Central memory CD8-positive, alpha-beta T cell (primary cell): Measurements from ENCODE around the gene CCDC32.

ENCODE experiments used
- ATAC-seq: fragments of 150-1000 bp; cut with Tn5 transposase; replicated peaks from 2 replicates; pipeline ENCODE4 v1.10.0; 2022; ENCODE audit warnings: mild to moderate bottlenecking, moderate FRiP score, moderate number of reproducible peaks; ENCODE audit not compliant: poor library complexity, severe bottlenecking; ENCODE audit errors: extremely low read depth
- DNase-seq, 2 donors: peaks; one replicate each; pipeline ENCODE4 v3.0.0; 2021; ENCODE audit warnings: low spot score in 2 of 2
- H3K27ac Mint-ChIP-seq: one replicate; pipeline ENCODE4 v1.8.0; 2022; ENCODE audit warnings: low read depth, mild to moderate bottlenecking, moderate library complexity, mixed read lengths
- H3K27me3 Mint-ChIP-seq: one replicate; pipeline ENCODE4 v1.8.0; 2022; ENCODE audit warnings: mixed read lengths
- H3K36me3 Mint-ChIP-seq: one replicate; pipeline ENCODE4 v1.8.0; 2022; ENCODE audit warnings: mild to moderate bottlenecking, moderate library complexity, mixed read lengths; ENCODE audit not compliant: insufficient read depth
- H3K4me1 Mint-ChIP-seq: one replicate; pipeline ENCODE4 v1.8.0; 2022; ENCODE audit warnings: mixed read lengths
- H3K4me3 Mint-ChIP-seq: one replicate; pipeline ENCODE4 v1.8.0; 2022; ENCODE audit warnings: mild to moderate bottlenecking, moderate library complexity, mixed read lengths
- H3K9me3 Mint-ChIP-seq: one replicate; pipeline ENCODE4 v1.8.0; 2022; ENCODE audit warnings: mixed read lengths

The CCDC32 gene, protein sequence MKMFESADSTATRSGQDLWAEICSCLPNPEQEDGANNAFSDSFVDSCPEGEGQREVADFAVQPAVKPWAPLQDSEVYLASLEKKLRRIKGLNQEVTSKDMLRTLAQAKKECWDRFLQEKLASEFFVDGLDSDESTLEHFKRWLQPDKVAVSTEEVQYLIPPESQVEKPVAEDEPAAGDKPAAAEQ

DNA sequence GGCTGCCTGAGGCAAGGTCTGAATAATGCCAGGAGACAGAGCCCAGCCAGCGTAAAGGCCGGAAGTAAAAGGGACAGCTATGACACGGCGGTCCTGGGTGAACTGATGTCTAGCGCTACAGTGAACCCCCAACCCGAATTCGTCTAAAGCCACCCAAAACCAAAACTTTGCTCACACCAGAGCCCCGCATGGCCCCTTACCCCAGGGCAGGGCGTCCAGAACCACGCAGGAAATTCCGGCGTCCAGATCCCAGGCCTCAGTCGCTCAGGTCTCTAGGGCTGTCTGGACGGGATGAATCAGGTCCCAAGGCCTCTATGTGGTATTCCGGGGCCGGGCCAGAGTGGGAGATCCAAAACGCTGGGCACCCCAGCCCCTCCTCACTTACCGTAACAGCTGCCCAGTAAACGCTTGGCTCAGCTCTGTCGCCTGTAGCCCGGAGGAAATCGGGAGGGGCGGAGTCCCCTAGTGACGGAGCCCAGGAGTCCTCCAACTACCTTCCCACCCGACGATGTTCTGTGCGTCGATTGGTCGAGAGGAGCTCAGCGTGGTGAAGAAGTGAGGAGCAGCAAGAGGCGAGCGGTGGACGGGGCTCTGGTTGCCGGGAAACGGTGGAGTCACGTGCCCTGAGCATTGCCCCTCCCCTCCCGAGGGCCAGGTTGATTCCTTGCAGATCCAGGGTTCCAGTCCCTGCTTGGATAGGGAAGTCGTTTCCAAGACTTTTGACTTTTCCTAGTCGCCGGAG is at the start of gene CCDC32:
Gene CCDC32 (minus strand): TSS at position 452 of the 742 bp plus-strand sequence. CDS start 2,027 bp downstream, outside the sequence.
- Mint-ChIP-seq H3K4me1 (peaks cover 44% of the 10 kb centered on the region), H3K27ac (peak within 1 kb of the TSS; percentile 91), H3K4me3 (peak within 1 kb of the TSS; percentile 93), H3K36me3 (peaks cover 20% of the 10 kb centered on the region), H3K27me3 (no peaks in the 10 kb centered on the region), H3K9me3 (no peaks in the 10 kb centered on the region)
- peak; percentile 96 for ATAC-seq
- DNase-seq, result peak; percentile 80 to 94

DNA sequence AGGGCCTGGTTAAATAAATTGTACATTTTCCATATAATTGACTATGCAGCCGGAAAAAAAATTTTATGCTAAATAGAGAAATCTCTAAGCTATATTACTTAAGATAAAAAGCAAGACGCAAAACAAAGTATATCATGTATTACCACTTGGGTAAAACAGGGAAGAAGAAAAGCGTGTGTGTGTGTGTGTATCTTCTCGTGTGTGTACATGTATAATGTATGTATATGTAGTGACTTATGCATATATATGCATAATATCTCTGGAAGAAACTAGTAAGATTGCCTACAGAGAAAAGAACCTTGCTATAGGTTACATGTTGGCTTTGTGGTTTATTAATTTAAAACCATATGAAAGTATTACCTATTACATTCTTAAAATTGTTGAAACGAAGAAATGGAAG is 48.2 kb upstream of the CCDC32 start:
- Mint-ChIP-seq H3K36me3 (peaks cover 4% of the 10 kb centered on the region), H3K27ac (no peak overlapping the region), H3K4me1 (no peaks in the 10 kb centered on the region), H3K4me3 (no peak overlapping the region), H3K27me3 (no peaks in the 10 kb centered on the region), H3K9me3 (no peaks in the 10 kb centered on the region)
- DNase-seq (no peak), ATAC-seq (no peak)

DNA sequence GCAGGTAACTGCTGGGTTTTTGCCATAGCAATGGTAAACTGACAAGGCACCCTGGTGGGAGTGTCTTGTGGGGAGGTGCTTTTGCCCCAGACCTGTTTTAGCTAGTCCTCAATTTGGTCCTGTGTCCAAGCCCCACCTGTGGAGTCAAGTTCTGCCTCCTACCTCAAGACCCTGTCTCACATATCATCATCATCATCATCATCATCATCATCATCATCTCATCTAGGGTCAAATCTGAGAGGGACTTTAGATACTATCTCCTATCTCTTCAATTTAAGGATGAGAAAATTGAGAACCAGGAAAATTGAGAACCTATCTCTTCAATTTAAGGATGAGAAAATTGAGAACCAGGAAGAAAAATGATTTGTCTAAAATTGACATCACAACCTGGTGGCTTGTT is 39.1 kb upstream of the CCDC32 start:
- DNase-seq (no peak), ATAC-seq (no peak)
- no peaks in the 10 kb centered on the region for H3K36me3 Mint-ChIP-seq
- H3K27ac Mint-ChIP-seq, result no peak overlapping the region
- H3K9me3 Mint-ChIP-seq, result no peaks in the 10 kb centered on the region
- no peak overlapping the region for H3K4me3 Mint-ChIP-seq
- no peaks in the 10 kb centered on the region for H3K27me3 Mint-ChIP-seq
- no peaks in the 10 kb centered on the region for H3K4me1 Mint-ChIP-seq

DNA sequence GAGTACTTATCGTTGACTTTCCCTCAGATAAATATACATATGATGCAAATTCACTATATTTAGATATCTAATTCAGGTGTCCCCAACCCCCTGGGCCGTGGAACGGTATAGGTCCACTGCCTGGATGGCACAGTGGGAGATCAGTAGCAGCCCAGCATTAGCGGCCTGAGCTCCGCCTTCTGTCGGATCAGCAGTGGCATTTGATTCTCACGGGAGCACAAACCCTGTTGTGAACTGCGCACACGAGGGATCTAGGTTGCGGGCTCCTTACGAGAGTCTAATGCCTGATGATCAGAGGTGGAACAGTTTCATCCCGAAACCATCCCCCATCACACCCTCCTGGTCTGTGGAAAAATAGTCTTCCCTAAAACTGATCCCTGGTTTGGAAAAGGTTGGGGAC is 36.1 kb upstream of the CCDC32 start:
- ATAC-seq (no peak), DNase-seq (no peak)
- Mint-ChIP-seq H3K27ac (no peak overlapping the region), H3K4me1 (no peaks in the 10 kb centered on the region), H3K36me3 (no peaks in the 10 kb centered on the region), H3K4me3 (no peak overlapping the region), H3K9me3 (no peaks in the 10 kb centered on the region), H3K27me3 (no peaks in the 10 kb centered on the region)

DNA sequence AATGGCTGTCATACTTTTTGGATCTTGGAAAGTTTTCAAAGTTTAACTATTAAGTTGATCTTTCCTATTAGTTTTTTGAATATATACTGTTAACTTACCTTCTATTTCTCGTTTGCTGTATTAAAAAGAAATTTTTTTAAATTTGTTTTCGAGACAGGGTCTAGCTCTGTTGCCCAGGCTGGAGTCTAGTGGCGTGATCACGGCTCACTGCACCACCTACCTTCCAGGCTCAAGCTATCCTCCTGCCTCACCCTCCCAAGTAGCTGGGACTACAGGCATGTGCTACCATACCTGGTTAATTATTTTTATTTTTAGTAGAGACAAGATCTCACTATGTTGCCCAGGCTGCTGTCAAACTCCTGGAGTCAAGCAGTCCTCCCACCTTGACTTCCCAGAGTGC is 33.8 kb upstream of the CCDC32 start:
- Mint-ChIP-seq H3K36me3 (peaks cover 10% of the 10 kb centered on the region), H3K9me3 (no peaks in the 10 kb centered on the region), H3K4me1 (peaks cover 11% of the 10 kb centered on the region), H3K4me3 (no peak overlapping the region), H3K27me3 (no peaks in the 10 kb centered on the region), H3K27ac (no peak overlapping the region)
- DNase-seq, result no peak
- ATAC-seq, result no peak

DNA sequence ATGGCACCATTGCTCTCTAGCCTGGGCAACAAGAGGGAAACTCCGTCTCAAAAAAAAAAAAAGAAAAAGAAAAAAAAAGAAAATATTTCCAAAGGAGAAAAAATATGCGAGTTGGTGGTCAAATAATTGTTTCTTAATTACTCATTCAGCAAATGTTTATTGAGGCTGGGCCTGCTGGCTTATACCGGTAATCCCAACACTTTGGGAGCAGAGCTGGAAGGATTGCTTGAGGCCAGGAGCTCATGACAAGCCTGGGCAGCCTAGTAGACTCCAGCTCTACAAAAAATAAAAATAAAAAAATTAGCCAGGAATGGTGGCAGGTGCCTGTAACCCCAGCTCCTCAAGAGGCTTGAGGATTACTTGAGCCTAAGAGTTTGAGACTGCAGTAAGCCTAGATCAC is 33.3 kb upstream of the CCDC32 start:
- peaks cover 15% of the 10 kb centered on the region for H3K4me1 Mint-ChIP-seq
- no peaks in the 10 kb centered on the region for H3K9me3 Mint-ChIP-seq
- no peaks in the 10 kb centered on the region for H3K27me3 Mint-ChIP-seq
- no peak for DNase-seq
- peaks cover 15% of the 10 kb centered on the region for H3K36me3 Mint-ChIP-seq
- no peak overlapping the region for H3K4me3 Mint-ChIP-seq
- ATAC-seq, result no peak
- H3K27ac Mint-ChIP-seq, result no peak overlapping the region

DNA sequence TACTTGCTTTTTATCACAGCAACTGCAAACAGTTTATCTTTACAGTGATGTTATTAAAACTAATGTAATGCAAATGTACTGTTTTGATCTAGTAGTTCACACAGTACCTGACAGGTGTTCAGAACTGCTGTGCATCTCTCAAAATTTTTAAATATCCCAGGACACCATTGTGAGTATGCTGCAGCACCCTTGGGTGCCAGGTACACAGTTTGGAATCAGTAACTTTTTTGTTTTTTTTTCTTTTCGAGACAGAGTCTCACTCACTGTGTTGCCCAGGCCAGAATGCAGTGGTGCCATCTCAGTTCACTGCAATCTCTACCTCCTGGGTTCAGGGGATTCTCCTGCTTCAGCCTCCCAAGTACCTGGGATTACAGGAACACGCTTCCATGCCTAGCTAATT is 32.2 kb upstream of the CCDC32 start:
- H3K27me3 Mint-ChIP-seq, result no peaks in the 10 kb centered on the region
- ATAC-seq, result no peak
- peaks cover 24% of the 10 kb centered on the region for H3K4me1 Mint-ChIP-seq
- H3K27ac Mint-ChIP-seq, result no peak overlapping the region
- no peak overlapping the region for H3K4me3 Mint-ChIP-seq
- peaks cover 19% of the 10 kb centered on the region for H3K36me3 Mint-ChIP-seq
- no peak for DNase-seq
- no peaks in the 10 kb centered on the region for H3K9me3 Mint-ChIP-seq

DNA sequence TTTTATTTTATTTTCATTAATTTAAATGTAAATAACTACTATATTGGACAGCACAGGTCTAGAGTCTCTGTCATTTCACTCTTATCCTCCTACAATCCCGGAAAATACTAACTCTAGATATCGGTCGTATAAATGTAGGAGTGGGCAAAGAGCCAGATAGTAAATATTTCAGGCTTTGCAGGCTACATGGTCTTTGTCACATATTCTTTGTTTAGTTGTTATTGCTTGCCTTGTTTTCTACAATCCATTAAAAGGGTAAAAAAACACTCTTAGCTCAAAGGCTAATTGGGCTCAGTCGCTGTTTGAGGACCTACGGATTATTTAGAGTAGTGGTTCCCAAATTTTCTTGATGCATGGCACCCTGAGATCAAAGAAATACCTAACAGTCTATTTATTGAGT is 30.9 kb upstream of the CCDC32 start:
- Mint-ChIP-seq H3K4me1 (peaks cover 24% of the 10 kb centered on the region), H3K27me3 (no peaks in the 10 kb centered on the region), H3K27ac (no peak overlapping the region), H3K36me3 (peaks cover 19% of the 10 kb centered on the region), H3K4me3 (no peak overlapping the region), H3K9me3 (no peaks in the 10 kb centered on the region)
- ATAC-seq, result no peak
- DNase-seq, result no peak

DNA sequence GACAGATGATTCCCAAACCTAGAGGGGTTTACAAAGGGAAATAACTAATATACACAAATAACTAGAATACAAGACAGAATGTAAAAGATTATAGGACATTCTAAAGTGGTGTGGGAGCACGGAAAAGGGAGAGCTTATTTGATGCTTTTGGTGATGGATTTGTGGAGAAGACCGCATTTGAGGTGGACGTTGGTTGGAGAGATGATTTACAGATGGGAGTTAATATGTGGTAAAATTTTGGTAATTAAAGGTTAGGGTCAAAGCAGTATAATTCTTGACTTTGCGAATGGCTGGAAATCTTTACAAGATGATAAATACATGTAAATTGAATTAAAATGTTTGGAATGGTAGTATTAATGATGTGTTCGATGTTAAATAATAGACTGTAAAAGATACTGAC is 30.4 kb upstream of the CCDC32 start:
- Mint-ChIP-seq H3K36me3 (peaks cover 19% of the 10 kb centered on the region), H3K4me1 (peaks cover 26% of the 10 kb centered on the region), H3K27ac (peak overlapping the region; percentile 99), H3K4me3 (peak overlapping the region; percentile 95), H3K9me3 (no peaks in the 10 kb centered on the region), H3K27me3 (no peaks in the 10 kb centered on the region)
- DNase-seq (no peak), ATAC-seq (no peak)

DNA sequence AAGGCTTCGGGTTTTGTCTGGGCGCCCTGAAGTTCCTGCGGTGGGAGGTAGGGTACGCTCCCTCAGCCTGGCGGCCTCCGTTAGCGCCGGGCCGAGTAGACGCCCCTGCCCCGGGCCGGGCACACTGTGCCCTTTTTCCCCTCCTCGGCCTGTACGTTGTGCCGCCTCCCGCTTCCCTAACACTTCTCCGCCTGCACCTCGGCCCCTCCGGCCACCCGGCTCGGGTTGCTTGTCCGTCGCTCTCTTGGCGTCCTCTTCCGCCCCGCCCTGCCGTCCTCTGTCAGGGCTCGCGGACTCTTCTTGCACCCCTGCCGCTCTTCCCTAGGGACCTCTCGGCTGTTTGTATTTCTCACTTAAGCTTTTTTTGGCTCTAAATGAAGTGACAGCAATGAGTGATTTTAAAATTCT is 29.6 kb upstream of the CCDC32 start:
- H3K4me1 Mint-ChIP-seq, result peaks cover 34% of the 10 kb centered on the region
- no peak for DNase-seq
- peaks cover 21% of the 10 kb centered on the region for H3K36me3 Mint-ChIP-seq
- peak overlapping the region; percentile 95 for H3K4me3 Mint-ChIP-seq
- ATAC-seq, result peak; percentile 35
- no peaks in the 10 kb centered on the region for H3K27me3 Mint-ChIP-seq
- no peaks in the 10 kb centered on the region for H3K9me3 Mint-ChIP-seq
- H3K27ac Mint-ChIP-seq, result peak overlapping the region; percentile 99

DNA sequence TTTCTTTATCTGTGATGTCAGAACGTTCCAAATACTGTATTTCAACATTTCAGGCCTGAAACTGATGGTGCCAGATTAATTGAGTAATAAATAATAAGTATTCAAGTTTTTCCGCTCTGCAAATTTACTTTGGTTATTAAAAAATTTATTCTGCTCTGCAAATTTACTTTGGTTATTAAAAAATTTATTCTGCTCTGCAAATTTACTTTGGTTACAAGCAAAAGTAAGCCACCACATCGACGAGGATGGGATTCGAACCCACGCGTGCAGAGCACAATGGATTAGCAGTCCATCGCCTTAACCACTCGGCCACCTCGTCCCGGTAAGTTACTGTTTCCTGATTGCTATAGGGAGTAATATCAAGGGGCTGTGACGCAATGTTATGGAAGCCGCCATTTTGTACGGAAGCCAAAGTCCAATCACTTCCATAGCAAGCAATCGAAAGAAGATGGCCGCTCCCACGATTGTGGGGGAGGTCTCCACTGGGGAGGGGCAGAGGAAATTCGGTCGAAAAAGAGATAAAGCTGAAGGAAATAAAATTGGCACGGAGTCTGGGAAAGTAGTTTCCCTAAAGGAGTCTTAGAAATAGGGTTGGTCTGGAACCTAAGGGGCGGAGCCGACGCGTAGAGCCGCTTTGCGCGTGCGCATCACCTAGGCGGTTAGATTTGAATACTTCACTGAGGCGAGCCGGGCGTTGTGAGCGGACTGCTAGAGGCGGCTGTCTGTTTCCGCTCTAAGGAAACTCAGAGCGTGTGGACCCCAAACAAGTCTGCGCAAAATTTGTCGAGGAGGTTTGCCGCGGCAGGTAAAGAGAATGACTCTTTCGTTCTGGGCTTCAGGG is 29.0 kb upstream of the CCDC32 start, which contains the start of gene KNL1:
Gene KNL1 (plus strand): TSS at position 662 of the 841 bp plus-strand sequence. CDS start 8,683 bp downstream, outside the sequence.
- Mint-ChIP-seq H3K9me3 (no peaks in the 10 kb centered on the region), H3K36me3 (peaks cover 21% of the 10 kb centered on the region), H3K4me1 (peaks cover 34% of the 10 kb centered on the region), H3K27me3 (no peaks in the 10 kb centered on the region), H3K27ac (peak within 1 kb of the TSS; percentile 99), H3K4me3 (peak within 1 kb of the TSS; percentile 95)
- ATAC-seq (peak; percentile 76), DNase-seq (peak; percentile 87 to 88)

DNA sequence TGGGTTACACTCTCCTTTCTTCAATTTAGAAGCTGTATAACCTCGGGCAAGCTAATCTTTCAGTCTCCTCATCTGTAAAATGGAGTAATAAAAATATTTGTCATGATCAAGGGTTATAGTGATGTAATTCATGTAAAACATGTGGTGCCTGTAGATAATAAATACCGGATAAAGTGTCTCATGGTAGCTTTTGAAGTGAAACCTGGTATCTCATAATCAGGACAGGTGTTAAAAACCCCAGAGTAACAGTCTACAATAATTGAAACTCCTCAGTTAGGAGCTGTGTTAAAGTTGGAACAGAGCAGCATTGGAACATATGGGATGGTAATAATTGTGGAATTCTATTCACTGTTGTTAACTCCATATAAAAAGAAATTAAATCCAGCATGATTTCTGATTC is 28.3 kb upstream of the CCDC32 start:
- H3K9me3 Mint-ChIP-seq, result no peaks in the 10 kb centered on the region
- ATAC-seq (peak; percentile 42), DNase-seq (no peak)
- peak overlapping the region; percentile 99 for H3K27ac Mint-ChIP-seq
- H3K4me1 Mint-ChIP-seq, result peaks cover 34% of the 10 kb centered on the region
- peaks cover 21% of the 10 kb centered on the region for H3K36me3 Mint-ChIP-seq
- H3K27me3 Mint-ChIP-seq, result no peaks in the 10 kb centered on the region
- H3K4me3 Mint-ChIP-seq, result peak overlapping the region; percentile 95
